ENCODE results near the gene PDE4D.

PDE4D gene

GRCh38 chr5:59178482-59178881, 715.0 kb downstream of the PDE4D start:
- TF ChIP-seq ESRRG (CRISPR knock-in tag; IDR thresholded peaks at IDR 0.05) (no peak), TCF4 (CRISPR knock-in tag; IDR thresholded peaks at IDR 0.05; ENCODE audit: borderline replicate concordance) (no peak), ZFP3 (CRISPR knock-in tag; IDR thresholded peaks at IDR 0.05) (no peak), ZC3H10 (CRISPR knock-in tag; IDR thresholded peaks at IDR 0.05) (no peak), GLIS3 (CRISPR knock-in tag; IDR thresholded peaks at IDR 0.05) (no peak), ZNF565 (CRISPR knock-in tag; conservative IDR thresholded peaks at IDR 0.05; ENCODE audit: low read depth) (no peak), TSHZ2 (CRISPR knock-in tag; IDR thresholded peaks at IDR 0.05) (no peak), BACH2 (CRISPR knock-in tag; IDR thresholded peaks at IDR 0.05; ENCODE audit: borderline replicate concordance) (no peak), ZFP30 (CRISPR knock-in tag; IDR thresholded peaks at IDR 0.05) (no peak), RARB (CRISPR knock-in tag; IDR thresholded peaks at IDR 0.05) (no peak), CSRNP3 (CRISPR knock-in tag; IDR thresholded peaks at IDR 0.05) (no peak), PPARA (CRISPR knock-in tag; IDR thresholded peaks at IDR 0.05; ENCODE audit: borderline replicate concordance) (no peak), TOX (CRISPR knock-in tag; IDR thresholded peaks at IDR 0.05; ENCODE audit: borderline replicate concordance) (no peak), ARNTL (CRISPR knock-in tag; IDR thresholded peaks at IDR 0.05; ENCODE audit: borderline replicate concordance, low read depth) (no peak), ISL1 (CRISPR knock-in tag; IDR thresholded peaks at IDR 0.05) (no peak), ZNF70 (CRISPR knock-in tag; IDR thresholded peaks at IDR 0.05) (no peak)
- no peak for ATAC-seq

GRCh38 chr5:59178071-59178470, 715.5 kb downstream of the PDE4D start:
- TF ChIP-seq ARNTL (CRISPR knock-in tag; IDR thresholded peaks at IDR 0.05; ENCODE audit: borderline replicate concordance, low read depth) = no peak
- no peak for TF ChIP-seq ZNF565 (CRISPR knock-in tag; conservative IDR thresholded peaks at IDR 0.05; ENCODE audit: low read depth)
- TF ChIP-seq ZFP3 (CRISPR knock-in tag; IDR thresholded peaks at IDR 0.05) = no peak
- no peak for TF ChIP-seq ZFP30 (CRISPR knock-in tag; IDR thresholded peaks at IDR 0.05)
- no peak for TF ChIP-seq RARB (CRISPR knock-in tag; IDR thresholded peaks at IDR 0.05)
- TF ChIP-seq TOX (CRISPR knock-in tag; IDR thresholded peaks at IDR 0.05; ENCODE audit: borderline replicate concordance) = no peak
- TF ChIP-seq OSR1 (CRISPR knock-in tag; IDR thresholded peaks at IDR 0.05) = no peak
- no peak for TF ChIP-seq ZNF70 (CRISPR knock-in tag; IDR thresholded peaks at IDR 0.05)
- no peak for TF ChIP-seq ZNF8 (CRISPR knock-in tag; IDR thresholded peaks at IDR 0.05)
- TF ChIP-seq TSHZ2 (CRISPR knock-in tag; IDR thresholded peaks at IDR 0.05) = no peak
- TF ChIP-seq, protein P1, sequence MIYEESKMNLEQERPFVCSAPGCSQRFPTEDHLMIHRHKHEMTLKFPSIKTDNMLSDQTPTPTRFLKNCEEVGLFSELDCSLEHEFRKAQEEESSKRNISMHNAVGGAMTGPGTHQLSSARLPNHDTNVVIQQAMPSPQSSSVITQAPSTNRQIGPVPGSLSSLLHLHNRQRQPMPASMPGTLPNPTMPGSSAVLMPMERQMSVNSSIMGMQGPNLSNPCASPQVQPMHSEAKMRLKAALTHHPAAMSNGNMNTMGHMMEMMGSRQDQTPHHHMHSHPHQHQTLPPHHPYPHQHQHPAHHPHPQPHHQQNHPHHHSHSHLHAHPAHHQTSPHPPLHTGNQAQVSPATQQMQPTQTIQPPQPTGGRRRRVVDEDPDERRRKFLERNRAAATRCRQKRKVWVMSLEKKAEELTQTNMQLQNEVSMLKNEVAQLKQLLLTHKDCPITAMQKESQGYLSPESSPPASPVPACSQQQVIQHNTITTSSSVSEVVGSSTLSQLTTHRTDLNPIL (CRISPR knock-in tag; IDR thresholded peaks at IDR 0.05; ENCODE audit: low read depth) = no peak
- no peak for TF ChIP-seq TCF4 (CRISPR knock-in tag; IDR thresholded peaks at IDR 0.05; ENCODE audit: borderline replicate concordance)
- TF ChIP-seq ISL1 (CRISPR knock-in tag; IDR thresholded peaks at IDR 0.05) = no peak
- no peak for TF ChIP-seq PPARA (CRISPR knock-in tag; IDR thresholded peaks at IDR 0.05; ENCODE audit: borderline replicate concordance)
- TF ChIP-seq GLIS3 (CRISPR knock-in tag; IDR thresholded peaks at IDR 0.05) = no peak
- TF ChIP-seq PATZ1 (CRISPR knock-in tag; IDR thresholded peaks at IDR 0.05; ENCODE audit: borderline replicate concordance) = no peak
- no peak for TF ChIP-seq SNAI2 (CRISPR knock-in tag; IDR thresholded peaks at IDR 0.05)
- ATAC-seq = no peak

Data from SK-N-SH treated with all-trans-retinoic acid at 6 μM for 48 hours (cell line).